HepG2 (cell line): ENCODE measurements around the gene ETV6. TPM values are rescaled to one million over a fixed set of nuclear protein-coding genes. Genes with fewer than 3 reads are reported as not detected.

ENCODE experiments used
- ATAC-seq: fragments of 200-7000 bp; cut with Tn5 transposase; 3 replicates; pipeline ENCODE4 v1.9.1; 2020; ENCODE audit warnings: mild to moderate bottlenecking, moderate library complexity
- BruUV-seq: library from RNA; stranded (reverse); fragments of 400-500 nt; replicated peaks from 2 replicates; lab custom pipeline; 2021; lab: Mats Ljungman, UMichigan
- CTCF ChIA-PET: fragments of 300-600 bp; formaldehyde crosslinking; extraction: SDS; loops from one replicate; lab custom pipeline; 2021; ENCODE audit warnings: low total read pairs, inconsistent platforms, low intra/inter-chr PET ratio; lab: Yijun Ruan, JAX
- POLR2A ChIA-PET: fragments of 350-600 bp; sonication (Branson Sonifier 250); formaldehyde crosslinking; loops from one replicate; lab custom pipeline; 2020; ENCODE audit warnings: antibody characterized with exemption, inconsistent platforms; lab: Yijun Ruan, JAX
- DNase-seq: peaks from one replicate; pipeline ENCODE4 v3.0.0-alpha.2; 2015; ENCODE audit warnings: low spot score
- FAIRE-seq: peaks from 3 replicates; lab custom pipeline; 2011; peaks lifted over from hg19 to GRCh38; lab: Jason Lieb, UNC
- H2AFZ ChIP-seq: one replicate; pipeline ENCODE4 v1.6.1; 2011; ENCODE audit warnings: low read length, inconsistent platforms
- H3K27ac ChIP-seq: fragments of 300-600 bp; 3 replicates; pipeline ENCODE4 v1.8.0; 2011; ENCODE audit warnings: mixed run types, mild to moderate bottlenecking, mixed read lengths, low read length, inconsistent platforms; ENCODE audit not compliant: insufficient read depth; ENCODE audit errors: extremely low read length
- H3K27me3 ChIP-seq, 2 experiments: fragments of 200-600 bp in 1 of 2; 2 replicates in 1 of 2; 3 replicates in 1 of 2; pipeline versions ENCODE4 v1.6.0 to v1.8.0; 2011; ENCODE audit warnings: low read length in 2 of 2, mild to moderate bottlenecking in 2 of 2, moderate library complexity in 2 of 2, inconsistent platforms in 1 of 2; ENCODE audit not compliant: insufficient read depth in 2 of 2, control insufficient read depth in 1 of 2
- H3K36me3 ChIP-seq, 2 experiments: fragments of 200-600 bp in 1 of 2; replicated peaks in 1 of 2; 2 replicates in 1 of 2; 3 replicates in 1 of 2; pipeline versions ENCODE4 v1.5.1 to v1.8.0; 2011; ENCODE audit warnings: low read length in 2 of 2, inconsistent platforms in 1 of 2; ENCODE audit not compliant: insufficient read depth in 2 of 2, control insufficient read depth in 1 of 2
- H3K4me1 ChIP-seq: 2 replicates; pipeline ENCODE4 v1.5.1; 2012; ENCODE audit warnings: low read length, inconsistent platforms; ENCODE audit not compliant: insufficient read depth
- H3K4me2 ChIP-seq: 2 replicates; pipeline ENCODE4 v1.6.0; 2011; ENCODE audit warnings: low read depth, low read length, inconsistent platforms
- H3K4me3 ChIP-seq, 3 experiments: fragments of 200-600 bp in 1 of 3; sonication (generic), shearing (Covaris generic) in 1 of 3; replicated peaks in 1 of 3; 2 replicates each; pipeline ENCODE4 v1.5.1; 2011 to 2016; ENCODE audit warnings: low read length in 3 of 3, inconsistent platforms in 2 of 3, low read depth in 2 of 3, mild to moderate bottlenecking in 2 of 3, control low read depth in 1 of 3, mixed read lengths in 1 of 3; ENCODE audit not compliant: insufficient read depth in 1 of 3
- H3K79me2 ChIP-seq: one replicate; pipeline ENCODE4 v1.6.1; 2011; ENCODE audit warnings: low read length, inconsistent platforms; ENCODE audit not compliant: insufficient read depth
- H3K9ac ChIP-seq: 2 replicates; pipeline ENCODE4 v1.6.0; 2011; ENCODE audit warnings: mild to moderate bottlenecking, low read depth, low read length, inconsistent platforms; ENCODE audit not compliant: insufficient read depth
- H3K9me3 ChIP-seq: 2 replicates; pipeline ENCODE4 v1.5.1; 2012; ENCODE audit warnings: mild to moderate bottlenecking, low read length
- H4K20me1 ChIP-seq: 2 replicates; pipeline ENCODE4 v1.6.0; 2011; ENCODE audit warnings: inconsistent platforms, mild to moderate bottlenecking, low read length, moderate library complexity; ENCODE audit not compliant: insufficient read depth
- CC2D1A ChIP-seq: sonication (generic); formaldehyde crosslinking; IDR thresholded peaks from 2 replicates; pipeline ENCODE4 v1.8.1; 2023; ENCODE audit warnings: mild to moderate bottlenecking, missing genetic modification reagents
- CENPT ChIP-seq: sonication (generic); formaldehyde crosslinking; IDR thresholded peaks from 2 replicates; pipeline ENCODE4 v1.8.0; 2022; ENCODE audit warnings: low read depth, mild to moderate bottlenecking, moderate library complexity, missing genetic modification reagents
- HMGA1 ChIP-seq: sonication (generic); formaldehyde crosslinking; conservative IDR thresholded peaks from 2 replicates; pipeline ENCODE4 v1.4.0; 2020; ENCODE audit warnings: missing genetic modification reagents
- IKZF4 ChIP-seq: sonication (generic); formaldehyde crosslinking; IDR thresholded peaks from 2 replicates; pipeline ENCODE4 v1.5.1; 2020; ENCODE audit warnings: borderline replicate concordance, mild to moderate bottlenecking, low read depth, missing genetic modification reagents; ENCODE audit errors: not compliant biosample characterization
- KAT7 ChIP-seq: IDR thresholded peaks from 2 replicates; pipeline ENCODE4 v1.6.1; 2018; ENCODE audit warnings: borderline replicate concordance, missing compliant biosample characterization
- MTA1 ChIP-seq: sonication (generic); formaldehyde crosslinking; IDR thresholded peaks from 2 replicates; pipeline ENCODE4 v1.4.0; 2020; ENCODE audit warnings: missing genetic modification reagents, mild to moderate bottlenecking, borderline replicate concordance
- NR1H2 ChIP-seq: sonication (generic); formaldehyde crosslinking; IDR thresholded peaks from 2 replicates; pipeline ENCODE4 v1.8.1; 2022; ENCODE audit warnings: low read depth, missing genetic modification reagents, borderline replicate concordance
- SALL2 ChIP-seq: sonication (generic); formaldehyde crosslinking; IDR thresholded peaks from 2 replicates; pipeline ENCODE4 v1.8.1; 2023; ENCODE audit warnings: mild to moderate bottlenecking, missing genetic modification reagents, inconsistent platforms
- TFE3 ChIP-seq: IDR thresholded peaks from 2 replicates; pipeline ENCODE4 v1.6.1; 2016
- TMF1 ChIP-seq: sonication (generic); formaldehyde crosslinking; IDR thresholded peaks from 2 replicates; pipeline ENCODE4 v1.8.1; 2022; ENCODE audit warnings: low read depth, missing genetic modification reagents
- WGBS: methylation state at CpG from one replicate; pipeline ENCODE4 v1.1.6; 2017; ENCODE audit warnings: low lambda C conversion rate; 5-methylcytosine and 5-hydroxymethylcytosine counted together
- in situ Hi-C: cut with HindIII; loops from 2 replicates; pipeline ENCODE4 v1.10.0; 2017; ENCODE audit warnings: low pct_unique_long_range_greater_than_20kb; ENCODE audit not compliant: extremely low pct_ligation_motif_present
- intact Hi-C: fragments of 100-400 bp; cut with micrococcal nuclease; formaldehyde crosslinking; loops from one replicate; pipeline ENCODE4 v1.10.0; 2022; ENCODE audit not compliant: unreplicated experiment
- polyA plus RNA-seq, 8 experiments: library from polyadenylated mRNA; depleted of rRNA in 3 of 8; stranded (reverse) in 7 of 8; unstranded in 1 of 8; fragments of >200 nt; fragmentation: Illumina TruSeq in 4 of 8; extraction: Trizol in 4 of 8; gene quantifications; 2 replicates each; pipeline versions ENCODE4 v1.2.1 to v1.2.3, GENCODE V29; 2011 to 2016; ENCODE audit warnings: low read depth in 4 of 8, missing spikeins in 1 of 8, mixed read lengths in 1 of 8; ENCODE audit not compliant: insufficient read depth in 1 of 8
- total RNA-seq, 5 experiments: library from RNA; depleted of rRNA; stranded (reverse); fragments of >200 nt; fragmentation: Illumina TruSeq; extraction: Trizol; gene quantifications; 2 replicates each; pipeline ENCODE4 v1.2.3, GENCODE V29; 2016; ENCODE audit warnings: low read depth in 1 of 5

The ETV6 gene
- total and polyA plus RNA-seq, 2 of the 13 experiments (the other 11 are each of a cell fraction or from before 2014, with no cell fraction given): 2.2 to 3.0 TPM

- Histone ChIP-seq H3K4me1 (no peaks in the 10 kb centered on the region), H3K36me3 (no peaks in the 10 kb centered on the region), H3K27ac (no peak overlapping the region), H3K27me3 (no peaks in the 10 kb centered on the region), H3K4me2 (no peak overlapping the region), H3K9me3 (no peaks in the 10 kb centered on the region), H3K79me2 (no peaks in the 10 kb centered on the region), H4K20me1 (no peaks in the 10 kb centered on the region), H3K9ac (no peak overlapping the region), H3K4me3 (no peak overlapping the region), H2AFZ (no peak overlapping the region)
- no peak for ATAC-seq
- intact Hi-C loops (no loop called here), in situ Hi-C loops (no loop called here)
- ChIA-PET CTCF (no interaction called here), POLR2A (no interaction called here)
- WGBS: 92% methylated on average over 3 of the region's 3 CpGs
- FAIRE-seq: no peak
- no TSS peak for BruUV-seq
- no peak for DNase-seq
- TF ChIP-seq KAT7 (CRISPR knock-in tag) (no peak), HMGA1 (CRISPR knock-in tag) (no peak), TFE3 (CRISPR knock-in tag) (no peak), CC2D1A (no peak), SALL2 (CRISPR knock-in tag) (no peak), MTA1 (CRISPR knock-in tag) (no peak), CENPT (CRISPR knock-in tag) (no peak), IKZF4 (no peak), NR1H2 (CRISPR knock-in tag) (no peak), TMF1 (CRISPR knock-in tag) (no peak)
Observed at GRCh38 chr12:11747969-11748368, 98.5 kb downstream of the ETV6 start.
